ENCODE data around the gene RAB7B.

The RAB7B gene

GRCh38 chr1:205991237-205991636, 12.0 kb downstream of the RAB7B start:
- H3K27ac ChIP-seq = no peak overlapping the region
- TF ChIP-seq, protein P1, sequence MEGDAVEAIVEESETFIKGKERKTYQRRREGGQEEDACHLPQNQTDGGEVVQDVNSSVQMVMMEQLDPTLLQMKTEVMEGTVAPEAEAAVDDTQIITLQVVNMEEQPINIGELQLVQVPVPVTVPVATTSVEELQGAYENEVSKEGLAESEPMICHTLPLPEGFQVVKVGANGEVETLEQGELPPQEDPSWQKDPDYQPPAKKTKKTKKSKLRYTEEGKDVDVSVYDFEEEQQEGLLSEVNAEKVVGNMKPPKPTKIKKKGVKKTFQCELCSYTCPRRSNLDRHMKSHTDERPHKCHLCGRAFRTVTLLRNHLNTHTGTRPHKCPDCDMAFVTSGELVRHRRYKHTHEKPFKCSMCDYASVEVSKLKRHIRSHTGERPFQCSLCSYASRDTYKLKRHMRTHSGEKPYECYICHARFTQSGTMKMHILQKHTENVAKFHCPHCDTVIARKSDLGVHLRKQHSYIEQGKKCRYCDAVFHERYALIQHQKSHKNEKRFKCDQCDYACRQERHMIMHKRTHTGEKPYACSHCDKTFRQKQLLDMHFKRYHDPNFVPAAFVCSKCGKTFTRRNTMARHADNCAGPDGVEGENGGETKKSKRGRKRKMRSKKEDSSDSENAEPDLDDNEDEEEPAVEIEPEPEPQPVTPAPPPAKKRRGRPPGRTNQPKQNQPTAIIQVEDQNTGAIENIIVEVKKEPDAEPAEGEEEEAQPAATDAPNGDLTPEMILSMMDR (conservative IDR thresholded peaks at IDR 0.05) = no peak

DNA sequence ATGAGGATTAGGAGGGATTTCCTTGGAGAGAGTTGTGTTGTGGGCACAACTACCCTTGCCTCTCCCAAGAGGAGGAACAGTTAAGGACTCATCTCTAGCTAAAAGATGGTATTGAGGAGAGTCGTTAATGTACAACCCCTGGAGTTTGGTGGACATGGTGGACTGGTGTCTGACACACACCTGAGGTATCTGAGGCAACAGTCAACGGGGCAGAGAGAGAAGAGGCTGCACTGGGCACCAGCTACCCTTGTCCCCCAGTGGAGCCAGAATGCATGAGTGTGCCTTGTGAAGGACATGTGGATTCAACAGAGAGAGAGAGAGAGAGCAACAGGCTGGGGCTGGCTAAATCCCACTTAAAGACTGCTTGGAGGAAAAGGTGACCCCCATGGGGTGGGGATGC, 13.0 kb downstream of the RAB7B start:
- TF ChIP-seq, protein P1 (conservative IDR thresholded peaks at IDR 0.05) = no peak
- H3K27ac ChIP-seq = no peak overlapping the region

GRCh38 chr1:205989786-205990185, 13.4 kb downstream of the RAB7B start:
- no peak overlapping the region for H3K27ac ChIP-seq
- TF ChIP-seq, protein P1 (conservative IDR thresholded peaks at IDR 0.05) = no peak

GRCh38 chr1:205988585-205988995, 14.6 kb downstream of the RAB7B start:
- H3K27ac ChIP-seq = no peak overlapping the region
- TF ChIP-seq, protein P1 (conservative IDR thresholded peaks at IDR 0.05) = no peak

GRCh38 chr1:205986861-205987260, 16.3 kb downstream of the RAB7B start:
- TF ChIP-seq, protein P1 (conservative IDR thresholded peaks at IDR 0.05) = no peak
- no peak overlapping the region for H3K27ac ChIP-seq

DNA sequence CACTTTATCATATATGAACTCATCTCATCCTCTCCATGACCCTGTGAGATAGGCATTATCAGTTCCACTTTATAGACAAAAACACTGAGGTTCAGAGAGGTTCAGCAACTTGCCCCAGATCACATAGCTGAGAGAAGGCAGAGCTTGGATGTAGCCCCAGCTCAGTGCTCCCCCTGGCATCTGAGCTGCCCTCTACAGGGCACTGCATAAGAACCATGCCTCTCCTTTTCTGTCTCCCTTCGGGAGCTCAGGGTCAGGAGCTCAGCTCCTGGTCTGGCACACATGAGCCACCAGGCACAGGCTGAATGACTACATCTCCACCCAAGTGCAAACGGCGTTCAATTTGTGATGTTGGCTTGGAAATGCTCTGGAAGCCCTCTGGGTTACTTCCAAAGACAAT, 16.9 kb downstream of the RAB7B start:
- no peak overlapping the region for H3K27ac ChIP-seq
- TF ChIP-seq, protein P1 (conservative IDR thresholded peaks at IDR 0.05) = no peak

- no peak overlapping the region for H3K27ac ChIP-seq
- TF ChIP-seq, protein P1 (conservative IDR thresholded peaks at IDR 0.05) = no peak
Observed at GRCh38 chr1:205985330-205986005, 17.7 kb downstream of the RAB7B start.
